Fibroblast of mammary gland (primary cell): Measurements from ENCODE around the gene AGBL2.
A peak's percentile ranks its signal among the peaks of the same experiment; 100 is the strongest.

Experiments
- DNase-seq: peaks from one replicate; pipeline ENCODE4 v3.0.0-alpha.2; 2010; ENCODE audit warnings: low read depth
- H3K4me3 ChIP-seq: 2 replicates; pipeline ENCODE4 v1.5.1; 2011; ENCODE audit warnings: low read depth, mild to moderate bottlenecking, low read length, moderate library complexity; ENCODE audit not compliant: control insufficient read depth
- TF ChIP-seq, protein P1 (sequence below): conservative IDR thresholded peaks from 2 replicates; pipeline ENCODE4 v1.5.1; 2011; ENCODE audit warnings: low read depth, low read length, inconsistent platforms; ENCODE audit not compliant: control insufficient read depth, insufficient read depth

Gene AGBL2

DNA sequence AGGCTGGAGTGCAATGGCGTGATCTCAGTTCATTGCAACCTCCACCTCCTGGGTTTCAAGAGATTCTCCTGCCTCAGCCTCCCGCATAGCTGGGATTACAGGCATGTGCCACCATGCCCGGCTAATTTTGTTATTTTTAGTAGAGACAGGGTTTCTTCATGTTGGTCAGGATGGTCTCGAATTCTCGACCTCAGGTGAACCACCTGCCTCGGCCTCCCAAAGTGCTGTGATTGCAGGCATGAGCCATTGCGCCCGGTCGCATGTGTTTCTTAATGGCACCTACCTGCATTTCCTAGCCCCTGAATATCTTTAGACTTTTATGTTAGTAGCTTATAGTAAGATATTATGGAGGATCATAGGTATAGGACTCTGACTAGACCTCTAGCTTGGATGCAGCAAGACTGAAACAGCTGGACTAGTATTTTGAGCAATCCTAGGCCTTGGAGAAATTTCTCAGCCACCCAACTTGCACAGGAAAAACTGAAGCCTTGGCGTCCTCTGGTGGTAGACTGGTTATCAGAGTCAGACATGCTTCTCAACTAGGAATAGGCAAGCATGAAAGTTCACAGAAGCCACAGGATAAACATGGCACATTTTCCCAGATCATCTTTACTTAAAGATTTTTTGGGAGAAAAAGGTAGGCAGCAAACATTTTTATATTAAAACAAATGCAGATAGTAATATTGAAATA, 98.3 kb downstream of the AGBL2 start:
- DNase-seq = peak; percentile 85
- no peak overlapping the region for H3K4me3 ChIP-seq
- TF ChIP-seq, protein P1, sequence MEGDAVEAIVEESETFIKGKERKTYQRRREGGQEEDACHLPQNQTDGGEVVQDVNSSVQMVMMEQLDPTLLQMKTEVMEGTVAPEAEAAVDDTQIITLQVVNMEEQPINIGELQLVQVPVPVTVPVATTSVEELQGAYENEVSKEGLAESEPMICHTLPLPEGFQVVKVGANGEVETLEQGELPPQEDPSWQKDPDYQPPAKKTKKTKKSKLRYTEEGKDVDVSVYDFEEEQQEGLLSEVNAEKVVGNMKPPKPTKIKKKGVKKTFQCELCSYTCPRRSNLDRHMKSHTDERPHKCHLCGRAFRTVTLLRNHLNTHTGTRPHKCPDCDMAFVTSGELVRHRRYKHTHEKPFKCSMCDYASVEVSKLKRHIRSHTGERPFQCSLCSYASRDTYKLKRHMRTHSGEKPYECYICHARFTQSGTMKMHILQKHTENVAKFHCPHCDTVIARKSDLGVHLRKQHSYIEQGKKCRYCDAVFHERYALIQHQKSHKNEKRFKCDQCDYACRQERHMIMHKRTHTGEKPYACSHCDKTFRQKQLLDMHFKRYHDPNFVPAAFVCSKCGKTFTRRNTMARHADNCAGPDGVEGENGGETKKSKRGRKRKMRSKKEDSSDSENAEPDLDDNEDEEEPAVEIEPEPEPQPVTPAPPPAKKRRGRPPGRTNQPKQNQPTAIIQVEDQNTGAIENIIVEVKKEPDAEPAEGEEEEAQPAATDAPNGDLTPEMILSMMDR = peak; percentile 99

DNA sequence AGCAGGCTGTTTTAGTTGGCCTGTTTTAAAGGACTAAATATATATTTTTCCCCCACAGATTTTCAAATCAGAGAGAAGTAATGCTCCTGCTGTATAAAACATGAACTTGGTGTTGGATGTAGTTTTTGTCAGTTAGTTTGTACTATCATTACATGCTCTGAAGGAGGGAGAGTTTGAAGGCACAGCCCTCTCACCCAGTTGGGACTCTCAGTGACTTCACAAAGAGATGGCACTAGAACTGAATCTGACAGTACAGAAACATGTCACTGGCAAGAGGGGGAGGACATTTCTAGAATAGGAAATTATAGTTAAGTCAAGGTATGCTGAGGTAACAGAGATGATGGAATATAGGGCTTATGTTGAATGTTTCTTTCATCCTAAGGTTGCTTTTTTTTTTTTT, 99.9 kb downstream of the AGBL2 start:
- H3K4me3 ChIP-seq = no peak overlapping the region
- no peak for DNase-seq
- TF ChIP-seq, protein P1 = no peak

DNA sequence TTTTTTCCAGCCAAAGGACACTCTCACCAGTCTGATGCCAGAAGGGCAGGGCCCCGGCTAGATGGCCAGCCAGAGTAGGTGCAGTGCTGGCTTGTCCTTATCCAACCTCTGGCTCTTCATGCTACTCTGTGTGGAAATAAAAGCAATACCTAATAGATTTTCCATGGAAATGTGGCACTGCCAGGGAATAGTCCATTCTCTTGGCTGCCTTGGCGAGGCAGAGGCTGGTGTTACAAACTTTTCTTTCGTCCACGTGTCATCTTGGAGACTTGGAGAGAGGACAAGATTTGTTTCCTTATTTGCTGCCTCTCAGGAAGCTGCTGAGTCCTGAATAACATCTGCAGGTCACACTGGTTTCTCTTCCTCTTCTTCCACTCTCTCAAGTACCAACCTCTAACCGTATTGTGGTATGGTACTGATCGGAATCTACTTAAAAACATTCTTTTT, 103.8 kb downstream of the AGBL2 start:
- DNase-seq = no peak
- H3K4me3 ChIP-seq = no peak overlapping the region
- TF ChIP-seq, protein P1 = no peak

DNA sequence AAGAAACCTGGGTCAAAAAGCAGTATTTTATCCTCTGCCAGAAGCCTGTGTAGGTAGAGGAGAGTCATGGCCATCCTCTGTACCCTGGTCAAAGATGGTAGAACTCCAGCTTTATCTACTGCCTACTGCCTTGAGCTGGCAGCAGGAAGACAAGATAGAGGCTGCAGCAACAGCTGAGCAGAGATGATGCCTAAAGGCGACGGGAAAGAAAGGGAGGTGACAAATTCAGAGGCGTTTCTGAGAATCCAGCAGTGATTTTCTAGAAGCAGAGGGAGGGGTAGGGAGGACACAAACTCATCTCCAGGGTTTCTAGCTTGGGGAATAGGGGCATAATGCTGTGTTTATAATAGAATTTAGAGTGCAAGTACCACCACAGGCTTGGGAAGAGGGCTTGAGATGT, 105.5 kb downstream of the AGBL2 start:
- no peak overlapping the region for H3K4me3 ChIP-seq
- TF ChIP-seq, protein P1 = no peak
- DNase-seq = no peak
